ENCODE measurements around the gene STK35.
"Not testable (repeated sequence)": the region's sequence is repeated elsewhere in the genome, so short reads cannot be mapped to it uniquely, and the experiment has no call there.

The STK35 gene

GRCh38 chr20:2165871-2166270 is 64.2 kb downstream of the STK35 start:
- no peak for TF ChIP-seq CTCF (IDR thresholded peaks at IDR 0.05; ENCODE audit: insufficient read depth, missing control alignments)
- DNase-seq (ENCODE audit: insufficient read length, low spot score) (no peak), FAIRE-seq (no peak)

DNA sequence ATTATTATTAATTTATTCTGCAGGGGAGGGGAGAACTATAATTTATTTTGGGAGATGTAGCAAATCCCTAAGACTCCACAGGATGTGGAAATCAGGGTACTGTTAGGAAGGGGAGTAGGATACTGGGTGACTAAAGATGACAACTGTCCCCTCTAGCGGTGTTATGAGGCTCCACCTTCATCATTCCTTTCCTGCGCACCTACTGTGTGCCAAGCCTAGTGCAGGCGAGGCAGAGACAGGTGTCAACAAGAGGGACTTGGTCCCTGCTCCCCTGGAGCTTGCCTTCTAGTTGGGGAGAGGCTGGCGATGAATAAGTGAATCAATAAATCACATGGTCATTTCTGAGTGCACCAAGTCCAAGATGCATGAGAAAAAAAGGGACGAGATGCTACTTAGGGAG is 65.5 kb downstream of the STK35 start:
- FAIRE-seq (no peak), DNase-seq (ENCODE audit: insufficient read length, low spot score) (no peak)
- no peak for TF ChIP-seq CTCF (IDR thresholded peaks at IDR 0.05; ENCODE audit: insufficient read depth, missing control alignments)

DNA sequence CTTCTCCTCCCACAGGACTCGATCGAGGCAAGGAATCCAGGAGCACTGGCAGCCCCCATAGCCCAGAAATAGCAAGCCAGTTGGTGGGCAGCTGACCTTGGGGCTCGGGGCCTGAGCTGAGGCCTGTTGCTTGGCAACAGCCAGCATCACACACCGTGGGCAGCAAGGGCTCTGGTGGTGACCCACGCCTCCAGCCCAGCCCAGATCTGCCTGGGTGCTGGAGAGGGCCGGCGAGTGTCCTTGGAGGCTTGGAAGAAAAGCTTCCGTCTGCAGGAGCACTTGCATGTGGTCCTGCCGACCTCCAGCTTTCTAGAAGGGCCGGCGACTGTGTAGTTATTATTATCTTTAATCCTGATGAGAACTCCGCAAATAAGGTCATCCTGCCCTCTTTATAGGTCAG is 67.3 kb downstream of the STK35 start:
- TF ChIP-seq CTCF (IDR thresholded peaks at IDR 0.05; ENCODE audit: insufficient read depth, missing control alignments): no peak
- FAIRE-seq (no peak), DNase-seq (ENCODE audit: insufficient read length, low spot score) (no peak)

GRCh38 chr20:2169456-2170088 is 67.9 kb downstream of the STK35 start:
- TF ChIP-seq CTCF (IDR thresholded peaks at IDR 0.05; ENCODE audit: insufficient read depth, missing control alignments): no peak
- FAIRE-seq: no peak
- no peak for DNase-seq (ENCODE audit: insufficient read length, low spot score)

DNA sequence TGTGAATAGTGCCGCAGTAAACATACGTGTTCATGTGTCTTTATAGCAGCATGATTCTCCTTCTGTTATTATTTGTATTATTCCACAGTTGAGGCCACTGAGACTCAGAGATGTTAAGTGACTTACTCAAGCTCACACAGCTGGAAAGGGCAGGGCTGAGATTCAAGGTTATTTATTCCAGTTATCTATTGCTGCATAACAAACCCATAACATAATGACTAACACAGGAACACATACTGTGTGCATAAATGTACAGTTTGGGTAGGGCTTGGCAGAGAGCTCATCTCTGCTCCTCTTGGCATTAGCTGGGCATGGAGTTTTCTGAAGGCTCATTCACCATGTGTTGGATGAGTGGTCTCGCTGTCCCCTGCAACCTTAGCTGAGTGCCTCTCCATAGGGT is 68.8 kb downstream of the STK35 start:
- no peak for TF ChIP-seq CTCF (IDR thresholded peaks at IDR 0.05; ENCODE audit: insufficient read depth, missing control alignments)
- DNase-seq (ENCODE audit: insufficient read length, low spot score) (no peak), FAIRE-seq (no peak)

- DNase-seq (ENCODE audit: insufficient read length, low spot score) (no peak), FAIRE-seq (no peak)
- no peak for TF ChIP-seq CTCF (IDR thresholded peaks at IDR 0.05; ENCODE audit: insufficient read depth, missing control alignments)
Observed at GRCh38 chr20:2171266-2171790, 69.7 kb downstream of the STK35 start.

DNA sequence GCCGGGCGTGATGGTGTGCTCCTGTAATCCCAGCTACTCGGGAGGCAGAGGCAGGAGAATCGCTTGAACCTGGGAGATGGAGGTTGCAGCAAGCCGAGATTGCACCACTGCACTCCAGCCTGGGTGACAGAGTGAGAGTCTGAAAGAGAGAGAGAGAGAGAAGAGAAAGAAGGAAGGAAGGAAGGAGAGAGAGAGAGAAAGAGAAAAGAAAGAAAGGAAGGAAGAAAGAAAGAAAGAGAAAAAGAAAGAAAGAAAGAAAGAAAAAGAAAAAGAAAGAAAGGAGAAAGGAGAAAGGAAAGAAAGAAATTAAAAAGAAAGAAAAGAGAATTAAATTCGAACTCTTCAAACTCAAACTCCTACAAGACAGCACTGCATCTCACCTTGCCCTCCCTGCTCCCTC is 70.2 kb downstream of the STK35 start:
- not testable (repeated sequence) for FAIRE-seq

More for the DNA sequence above, 70.2 kb downstream of the STK35 start:
- not testable (repeated sequence) for DNase-seq (ENCODE audit: insufficient read length, low spot score)

Measured in D721Med (cell line).